Activated CD4-positive, alpha-beta T cell treated with anti-CD3 and anti-CD28 coated beads, Interleukin-2, amount 50 U/mL, for 1 hour (primary cell): ENCODE results near the gene CRX.
A peak's percentile ranks its signal among the peaks of the same experiment; 100 is the strongest.
"Not testable (repeated sequence)": the region's sequence is repeated elsewhere in the genome, so short reads cannot be mapped to it uniquely, and the experiment has no call there.

Source experiments
- DNase-seq: peaks from one replicate; pipeline ENCODE4 v3.0.0-alpha.2; 2020

CRX gene

GRCh38 chr19:47821460-47822020 is at the start of gene CRX:
Gene CRX (plus strand): TSS chr19:47821937. CDS start chr19:47834444, 12,507 bp downstream.
- no peak for DNase-seq

GRCh38 chr19:47776568-47776967 is 45.2 kb upstream of the CRX start:
- no peak for DNase-seq

- DNase-seq, result not testable (repeated sequence)
Measured at GRCh38 chr19:47777245-47778048, 44.3 kb upstream of the CRX start.

- DNase-seq, result peak; percentile 70
Measured at GRCh38 chr19:47778049-47778953, 43.4 kb upstream of the CRX start, which contains the start of gene SELENOW. Gene SELENOW (plus strand): TSS chr19:47778703. CDS start chr19:47778786, 83 bp downstream.

- peak; percentile 14 for DNase-seq
Measured at GRCh38 chr19:47778954-47779351, 42.8 kb upstream of the CRX start.

GRCh38 chr19:47779524-47780214 is 42.1 kb upstream of the CRX start:
- DNase-seq, result no peak

GRCh38 chr19:47780215-47780551 is 41.6 kb upstream of the CRX start:
- DNase-seq, result no peak

- no peak for DNase-seq
Measured at GRCh38 chr19:47781590-47782262, 40.0 kb upstream of the CRX start.

- DNase-seq, result no peak
Measured at GRCh38 chr19:47786566-47786965, 35.2 kb upstream of the CRX start.

GRCh38 chr19:47787307-47787706 is 34.4 kb upstream of the CRX start:
- DNase-seq, result not testable (repeated sequence)

GRCh38 chr19:47789811-47790210 is 31.9 kb upstream of the CRX start:
- not testable (repeated sequence) for DNase-seq

GRCh38 chr19:47790398-47790814 is 31.3 kb upstream of the CRX start:
- peak; percentile 88 for DNase-seq

GRCh38 chr19:47792616-47793015 is 29.1 kb upstream of the CRX start:
- DNase-seq, result no peak

GRCh38 chr19:47794526-47794925 is 27.2 kb upstream of the CRX start:
- no peak for DNase-seq

GRCh38 chr19:47796785-47797184 is 25.0 kb upstream of the CRX start:
- no peak for DNase-seq

GRCh38 chr19:47797996-47798903 is 23.5 kb upstream of the CRX start:
- DNase-seq, result no peak

- DNase-seq, result no peak
Measured at GRCh38 chr19:47798904-47799266, 22.9 kb upstream of the CRX start.

- DNase-seq, result no peak
Measured at GRCh38 chr19:47801270-47801669, 20.5 kb upstream of the CRX start.

GRCh38 chr19:47802521-47803043 is 19.2 kb upstream of the CRX start:
- DNase-seq, result no peak

GRCh38 chr19:47803148-47803547 is 18.6 kb upstream of the CRX start:
- DNase-seq, result not testable (repeated sequence)

- DNase-seq, result not testable (repeated sequence)
Measured at GRCh38 chr19:47803671-47804070, 18.1 kb upstream of the CRX start.
